H9 (cell line): ENCODE measurements around the gene ANAPC15. TPM values are rescaled to one million over a fixed set of nuclear protein-coding genes. Genes with fewer than 3 reads are reported as not detected.

Experiments used
- DNase-seq: peaks from one replicate; pipeline ENCODE4 v3.0.0-alpha.2; 2017
- H2AFZ ChIP-seq: one replicate; pipeline ENCODE4 v1.6.1; 2013; ENCODE audit warnings: mild to moderate bottlenecking, low read length, control low read depth, moderate library complexity
- H2AK5ac ChIP-seq: 2 replicates; pipeline ENCODE4 v1.6.1; 2013; ENCODE audit warnings: low read length, control low read depth, mixed read lengths; ENCODE audit not compliant: insufficient read length
- H2BK120ac ChIP-seq: one replicate; pipeline ENCODE4 v1.6.1; 2013; ENCODE audit warnings: low read depth, mild to moderate bottlenecking, low read length, control low read depth, inconsistent platforms; ENCODE audit not compliant: poor library complexity, severe bottlenecking
- H2BK12ac ChIP-seq: 2 replicates; pipeline ENCODE4 v1.6.1; 2013; ENCODE audit warnings: low read length, control low read depth, mixed read lengths, low read depth; ENCODE audit not compliant: insufficient read length
- H2BK15ac ChIP-seq: 2 replicates; pipeline ENCODE4 v1.6.1; 2013; ENCODE audit warnings: low read depth, low read length, control low read depth
- H2BK20ac ChIP-seq: one replicate; pipeline ENCODE4 v1.6.1; 2013; ENCODE audit warnings: low read depth, mild to moderate bottlenecking, low read length, control low read depth, inconsistent platforms; ENCODE audit not compliant: poor library complexity, severe bottlenecking
- H2BK5ac ChIP-seq: 2 replicates; pipeline ENCODE4 v1.6.1; 2013; ENCODE audit warnings: low read length, control low read depth, mixed read lengths; ENCODE audit not compliant: insufficient read length
- H3K14ac ChIP-seq: 2 replicates; pipeline ENCODE4 v1.6.1; 2013; ENCODE audit warnings: low read length, control low read depth; ENCODE audit not compliant: insufficient read depth
- H3K18ac ChIP-seq: 2 replicates; pipeline ENCODE4 v1.6.1; 2013; ENCODE audit warnings: low read depth, mild to moderate bottlenecking, mixed read lengths, low read length, control low read depth; ENCODE audit not compliant: insufficient read length
- H3K23ac ChIP-seq: 2 replicates; pipeline ENCODE4 v1.6.1; 2013; ENCODE audit warnings: low read length, control low read depth, mixed read lengths, low read depth; ENCODE audit not compliant: insufficient read length
- H3K23me2 ChIP-seq: 2 replicates; pipeline ENCODE4 v1.6.1; 2013; ENCODE audit warnings: low read depth, mild to moderate bottlenecking, mixed read lengths, low read length, control low read depth; ENCODE audit not compliant: insufficient read length, poor library complexity, severe bottlenecking
- H3K27ac ChIP-seq: 2 replicates; pipeline ENCODE4 v1.5.1; 2013; ENCODE audit warnings: low read length, control low read depth, mixed read lengths, low read depth; ENCODE audit not compliant: insufficient read length
- H3K27me3 ChIP-seq: 2 replicates; pipeline ENCODE4 v1.6.1; 2013; ENCODE audit warnings: low read length, control low read depth, inconsistent platforms; ENCODE audit not compliant: insufficient read depth
- H3K4ac ChIP-seq: 2 replicates; pipeline ENCODE4 v1.6.1; 2013; ENCODE audit warnings: low read depth, mild to moderate bottlenecking, control low read depth, inconsistent platforms, low read length, moderate library complexity
- H3K4me1 ChIP-seq: 2 replicates; pipeline ENCODE4 v1.6.1; 2013; ENCODE audit warnings: low read length, control low read depth, inconsistent platforms; ENCODE audit not compliant: insufficient read depth
- H3K4me2 ChIP-seq: 2 replicates; pipeline ENCODE4 v1.6.1; 2013; ENCODE audit warnings: low read length, control low read depth, mixed read lengths; ENCODE audit not compliant: insufficient read length, insufficient read depth
- H3K56ac ChIP-seq: 2 replicates; pipeline ENCODE4 v1.6.1; 2013; ENCODE audit warnings: low read depth, mild to moderate bottlenecking, mixed read lengths, low read length, control low read depth; ENCODE audit not compliant: insufficient read length
- H3K79me1 ChIP-seq: 2 replicates; pipeline ENCODE4 v1.6.1; 2013; ENCODE audit warnings: low read depth, mild to moderate bottlenecking, moderate library complexity, low read length, control low read depth, inconsistent platforms; ENCODE audit not compliant: insufficient read depth, poor library complexity, severe bottlenecking
- H3K79me2 ChIP-seq: 2 replicates; pipeline ENCODE4 v1.6.1; 2013; ENCODE audit warnings: low read length, control low read depth, inconsistent platforms; ENCODE audit not compliant: insufficient read depth
- H3K9ac ChIP-seq: 2 replicates; pipeline ENCODE4 v1.6.1; 2013; ENCODE audit warnings: low read length, control low read depth, mixed read lengths; ENCODE audit not compliant: insufficient read length; ENCODE audit errors: extremely low read depth
- H3K9me3 ChIP-seq: one replicate; pipeline ENCODE4 v1.6.1; 2013; ENCODE audit warnings: low read depth, low read length, inconsistent platforms; ENCODE audit not compliant: control insufficient read depth
- H3T11ph ChIP-seq: one replicate; pipeline ENCODE4 v1.6.1; 2013; ENCODE audit warnings: mild to moderate bottlenecking, low read length, control low read depth, inconsistent platforms
- H4K20me1 ChIP-seq: one replicate; pipeline ENCODE4 v1.6.1; 2013; ENCODE audit not compliant: control insufficient read depth, insufficient read length, insufficient read depth
- H4K5ac ChIP-seq: 2 replicates; pipeline ENCODE4 v1.6.1; 2013; ENCODE audit warnings: low read depth, mild to moderate bottlenecking, mixed read lengths, low read length, control low read depth; ENCODE audit not compliant: insufficient read length
- H4K8ac ChIP-seq: replicated peaks from 2 replicates; pipeline ENCODE4 v1.6.1; 2013; ENCODE audit warnings: low read length, control low read depth, mixed read lengths, low read depth; ENCODE audit not compliant: insufficient read length
- H4K91ac ChIP-seq: 2 replicates; pipeline ENCODE4 v1.6.1; 2013; ENCODE audit warnings: low read depth, mild to moderate bottlenecking, moderate library complexity, mixed read lengths, low read length, control low read depth; ENCODE audit not compliant: insufficient read length
- H3K27ac Mint-ChIP-seq, 3 experiments: 2 replicates in 2 of 3; 3 replicates in 1 of 3; pipeline ENCODE4 v1.8.0; 2020 to 2021; ENCODE audit warnings: mixed read lengths in 3 of 3, mild to moderate bottlenecking in 1 of 3, moderate library complexity in 1 of 3
- H3K27me3 Mint-ChIP-seq: 2 replicates; pipeline ENCODE4 v1.8.0; 2021; ENCODE audit warnings: low read depth, mild to moderate bottlenecking, moderate library complexity, mixed read lengths
- H3K36me3 Mint-ChIP-seq, 3 experiments: 2 replicates in 2 of 3; 3 replicates in 1 of 3; pipeline ENCODE4 v1.8.0; 2020 to 2021; ENCODE audit warnings: low read depth in 3 of 3, mixed read lengths in 3 of 3; ENCODE audit not compliant: insufficient read depth in 1 of 3
- H3K4me1 Mint-ChIP-seq, 2 experiments: 2 replicates each; pipeline ENCODE4 v1.8.0; 2020; ENCODE audit warnings: mixed read lengths in 2 of 2
- H3K4me3 Mint-ChIP-seq, 2 experiments: 2 replicates in 1 of 2; 3 replicates in 1 of 2; pipeline ENCODE4 v1.8.0; 2020 to 2021; ENCODE audit warnings: mild to moderate bottlenecking in 2 of 2, mixed read lengths in 2 of 2, moderate library complexity in 1 of 2
- H3K9me3 Mint-ChIP-seq, 2 experiments: 2 replicates in 1 of 2; 3 replicates in 1 of 2; pipeline ENCODE4 v1.8.0; 2020; ENCODE audit warnings: mild to moderate bottlenecking in 2 of 2, mixed read lengths in 2 of 2, moderate library complexity in 1 of 2
- CTCF ChIP-seq: fragments of 200-600 bp; sonication (generic); conservative IDR thresholded peaks from 3 replicates; pipeline ENCODE4 v1.8.0; 2021; ENCODE audit warnings: antibody characterized with exemption, mild to moderate bottlenecking
- WGBS: extraction: QIAGEN DNeasy Blood & Tissue Kit; methylation state at CpG from one replicate; pipeline ENCODE4 v1.1.7; 2013; ENCODE audit warnings: missing lambda C conversion rate, low lambda C conversion rate, mixed read lengths; ENCODE audit not compliant: insufficient read length; ENCODE audit errors: extremely low coverage; 5-methylcytosine and 5-hydroxymethylcytosine counted together
- total RNA-seq: library from RNA; stranded (reverse); gene quantifications from 2 replicates; pipeline ENCODE4 v1.2.1, GENCODE V29; 2021

The ANAPC15 gene
- total RNA-seq, 1 experiment from 2014 or later: 72.6 TPM

- Mint-ChIP-seq H3K4me3 (no peak overlapping the region), H3K36me3 (no peaks in the 10 kb centered on the region), H3K4me1 (peaks cover 3 to 5% of the 10 kb centered on the region in 2 experiments; a peak in 3 of 4 replicates), H3K27me3 (peaks cover 13% of the 10 kb centered on the region), H3K9me3 (no peaks in the 10 kb centered on the region), H3K27ac (no peak overlapping the region)
- Histone ChIP-seq H3K18ac (no peak overlapping the region), H2BK120ac (no peak overlapping the region), H2BK5ac (no peak overlapping the region), H4K91ac (no peak overlapping the region), H3K27ac (no peak overlapping the region), H3K23me2 (no peaks in the 10 kb centered on the region), H4K20me1 (no peaks in the 10 kb centered on the region), H3K27me3 (no peaks in the 10 kb centered on the region), H3K14ac (no peak overlapping the region), H2AFZ (no peak overlapping the region), H3K9me3 (no peaks in the 10 kb centered on the region), H3K4me1 (no peaks in the 10 kb centered on the region; the same call in none of the 2 replicates), H3K9ac (no peak overlapping the region), H2AK5ac (no peak overlapping the region), H3K4me2 (no peak overlapping the region), H2BK20ac (no peak overlapping the region), H3K79me2 (no peaks in the 10 kb centered on the region), H3K56ac (no peak overlapping the region), H4K8ac (no peak overlapping the region), H3K79me1 (no peaks in the 10 kb centered on the region), H2BK12ac (no peak overlapping the region), H2BK15ac (no peak overlapping the region), H3K4ac (no peak overlapping the region), H4K5ac (no peak overlapping the region), H3T11ph (no peak overlapping the region), H3K23ac (no peak overlapping the region)
- WGBS: no CpG with 5 or more reads among the region's 2 CpGs
- TF ChIP-seq CTCF: no peak
- DNase-seq: no peak
Measured at GRCh38 chr11:72140661-72141060, 28.2 kb upstream of the ANAPC15 start.
